C4-2B (cell line): ENCODE results near the gene IRF9.

Source experiments
- CTCF ChIP-seq: fragments of 450-650 bp; conservative IDR thresholded peaks from 2 replicates; pipeline ENCODE4 v1.5.1; 2017; ENCODE audit warnings: mild to moderate bottlenecking
- ZFX ChIP-seq: fragments of 450-650 bp; IDR thresholded peaks from 2 replicates; pipeline ENCODE4 v1.6.1; 2017

- TF ChIP-seq ZFX = no peak
- no peak for TF ChIP-seq CTCF
Measured at GRCh38 chr14:24212924-24213865, 52.1 kb downstream of the IRF9 start, which contains the start of gene CHMP4A.
